DOHH2 (cell line): ENCODE measurements around the gene ZNF772.
A peak's percentile ranks its signal among the peaks of the same experiment; 100 is the strongest.
"Not testable (repeated sequence)": the region's sequence is repeated elsewhere in the genome, so short reads cannot be mapped to it uniquely, and the experiment has no call there.

Experiments used
- H3F3A ChIP-seq: fragments of 200-600 bp; sonication (generic), shearing (Covaris generic); 2 replicates; pipeline ENCODE4 v1.6.0; 2016; ENCODE audit warnings: antibody characterized with exemption, mild to moderate bottlenecking; ENCODE audit not compliant: control insufficient read depth, insufficient read depth
- H3K27ac ChIP-seq: fragments of 200-600 bp; sonication (generic); 2 replicates; pipeline ENCODE4 v1.5.1; 2014; ENCODE audit warnings: low read depth, mild to moderate bottlenecking, low read length, moderate library complexity
- H3K27me3 ChIP-seq: fragments of 200-600 bp; sonication (generic); 2 replicates; pipeline ENCODE4 v1.6.1; 2014; ENCODE audit warnings: mild to moderate bottlenecking, low read length, mixed read lengths; ENCODE audit not compliant: control insufficient read depth
- H3K36me3 ChIP-seq: fragments of 200-600 bp; sonication (generic); 2 replicates; pipeline ENCODE4 v1.6.1; 2014; ENCODE audit warnings: mild to moderate bottlenecking, low read length, moderate library complexity, mixed read lengths; ENCODE audit not compliant: control insufficient read depth
- H3K4me1 ChIP-seq: fragments of 200-600 bp; sonication (generic); 2 replicates; pipeline ENCODE4 v1.6.1; 2014; ENCODE audit warnings: mild to moderate bottlenecking, low read length, mixed read lengths; ENCODE audit not compliant: control insufficient read depth
- H3K4me2 ChIP-seq: fragments of 200-600 bp; sonication (generic); 2 replicates; pipeline ENCODE4 v1.6.0; 2014; ENCODE audit warnings: mild to moderate bottlenecking, low read length, moderate library complexity
- H3K4me3 ChIP-seq: fragments of 200-600 bp; sonication (generic); 2 replicates; pipeline ENCODE4 v1.5.1; 2014; ENCODE audit warnings: mild to moderate bottlenecking, low read length, mixed read lengths
- H3K79me2 ChIP-seq: fragments of 200-600 bp; sonication (generic); 2 replicates; pipeline ENCODE4 v1.6.1; 2014; ENCODE audit warnings: mild to moderate bottlenecking, low read length, mixed read lengths; ENCODE audit not compliant: control insufficient read depth
- H3K9me2 ChIP-seq: fragments of 200-600 bp; sonication (generic); replicated peaks from 2 replicates; pipeline ENCODE4 v1.6.1; 2014; ENCODE audit warnings: mild to moderate bottlenecking, low read length, mixed read lengths; ENCODE audit not compliant: control insufficient read depth
- H3K9me3 ChIP-seq: fragments of 200-600 bp; sonication (generic); 2 replicates; pipeline ENCODE4 v1.6.1; 2014; ENCODE audit warnings: antibody characterized with exemption, low read length, mixed read lengths; ENCODE audit not compliant: control insufficient read depth, insufficient read depth
- H4K20me1 ChIP-seq: fragments of 200-600 bp; sonication (generic); 2 replicates; pipeline ENCODE4 v1.6.0; 2014; ENCODE audit warnings: low read depth, mild to moderate bottlenecking, antibody characterized with exemption, low read length, moderate library complexity; ENCODE audit not compliant: control insufficient read depth, insufficient read depth
- CTCF ChIP-seq: fragments of 200-600 bp; sonication (generic); IDR thresholded peaks from one replicate; pipeline ENCODE4 v1.5.1; 2014; ENCODE audit warnings: antibody characterized with exemption, mild to moderate bottlenecking, low read depth, low read length; ENCODE audit not compliant: poor library complexity, severe bottlenecking
- EZH2phosphoT487 ChIP-seq: fragments of 200-600 bp; sonication (generic); IDR thresholded peaks from 2 replicates; pipeline ENCODE4 v1.6.1; 2017; ENCODE audit warnings: borderline replicate concordance, mild to moderate bottlenecking, antibody characterized with exemption, low read length, moderate library complexity, mixed read lengths

ZNF772 gene

DNA sequence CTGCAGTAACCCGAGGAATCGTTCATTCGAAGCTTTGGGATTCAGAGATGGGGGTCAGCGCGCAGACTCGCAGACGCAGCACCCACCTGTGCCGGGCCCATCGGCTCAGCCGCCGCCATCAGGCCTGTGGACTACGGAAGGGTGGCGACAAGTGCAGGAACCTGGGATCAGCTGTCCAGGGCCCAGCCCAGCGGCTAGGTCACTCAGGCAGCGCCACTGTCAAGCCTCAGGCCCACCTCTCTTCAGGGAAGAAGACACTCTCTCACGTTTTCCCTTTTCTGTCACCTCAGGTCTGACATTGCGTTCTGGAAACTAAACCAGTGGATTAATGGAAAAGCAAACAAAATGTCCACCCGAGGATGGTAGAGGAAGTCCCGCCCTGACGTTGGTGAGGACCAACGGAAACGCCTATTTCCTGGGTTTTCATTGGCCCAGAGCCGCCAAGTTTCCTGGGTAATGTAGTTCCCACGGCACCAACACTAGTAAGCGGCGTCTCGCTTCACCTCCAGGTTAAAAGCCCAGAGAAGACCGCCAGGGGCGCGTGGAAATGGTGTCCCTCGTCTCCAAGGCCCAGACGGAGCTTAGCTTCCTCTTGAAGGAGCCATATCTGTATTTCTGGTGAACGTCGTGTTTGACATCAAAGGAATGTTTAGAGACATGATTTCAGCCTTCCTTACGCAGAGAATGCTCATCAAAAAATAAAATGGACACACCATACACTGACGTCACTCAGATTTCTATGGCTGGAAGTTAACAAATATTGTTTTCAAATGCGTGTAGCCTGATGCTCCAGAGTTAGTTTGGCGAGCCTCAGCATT, at the start of gene ZNF772:
Gene ZNF772 (minus strand): TSS at position 376 of the 818 bp plus-strand sequence. CDS start 257 bp downstream, at position 119.
- peaks cover 5% of the 10 kb centered on the region for H3K36me3 ChIP-seq

GRCh38 chr19:57518021-57518420, 40.7 kb upstream of the ZNF772 start:
- not testable (repeated sequence) for H4K20me1 ChIP-seq, H3F3A ChIP-seq, H3K4me3 ChIP-seq, H3K4me2 ChIP-seq, H3K27ac ChIP-seq, H3K36me3 ChIP-seq, H3K9me2 ChIP-seq, H3K27me3 ChIP-seq, H3K79me2 ChIP-seq, H3K4me1 ChIP-seq
- peaks cover 37% of the 10 kb centered on the region; the same call in 1 of the 2 replicates for H3K9me3 ChIP-seq

More for the DNA sequence above, at the start of gene ZNF772:
- Histone ChIP-seq H3K4me3 (peak within 1 kb of the TSS; percentile 70), H4K20me1 (no peaks in the 10 kb centered on the region), H3F3A (no peaks in the 10 kb centered on the region), H3K27me3 (no peaks in the 10 kb centered on the region), H3K4me1 (0 out of 2 replicates have a peak, but pooled peaks cover 3% of the 10 kb centered on the region), H3K79me2 (no peaks in the 10 kb centered on the region), H3K9me2 (no peaks in the 10 kb centered on the region), H3K27ac (no peak within 1 kb of the TSS), H3K9me3 (peaks cover 54% of the 10 kb centered on the region), H3K4me2 (peak within 1 kb of the TSS; percentile 57)
- TF ChIP-seq EZH2phosphoT487: no peak
- peak; percentile 62 for TF ChIP-seq CTCF

GRCh38 chr19:57515255-57515654, 37.9 kb upstream of the ZNF772 start:
- Histone ChIP-seq H3K27me3 (no peaks in the 10 kb centered on the region), H3K27ac (no peak overlapping the region), H3K9me2 (no peaks in the 10 kb centered on the region), H3K79me2 (no peaks in the 10 kb centered on the region), H3K4me3 (no peak overlapping the region), H3K4me2 (no peak overlapping the region), H4K20me1 (no peaks in the 10 kb centered on the region), H3K9me3 (peaks cover 36% of the 10 kb centered on the region; the same call in 1 of the 2 replicates), H3F3A (no peaks in the 10 kb centered on the region), H3K4me1 (no peaks in the 10 kb centered on the region), H3K36me3 (no peaks in the 10 kb centered on the region)
- TF ChIP-seq EZH2phosphoT487 (no peak), CTCF (no peak)

- no peaks in the 10 kb centered on the region for H3F3A ChIP-seq
- H3K4me3 ChIP-seq: no peak overlapping the region
- H3K9me2 ChIP-seq: no peaks in the 10 kb centered on the region
- no peak overlapping the region for H3K27ac ChIP-seq
- peaks cover 33% of the 10 kb centered on the region; the same call in 1 of the 2 replicates for H3K9me3 ChIP-seq
- no peaks in the 10 kb centered on the region for H3K4me1 ChIP-seq
- H3K4me2 ChIP-seq: no peak overlapping the region
- no peak for TF ChIP-seq EZH2phosphoT487
- no peak for TF ChIP-seq CTCF
- no peaks in the 10 kb centered on the region for H3K79me2 ChIP-seq
- no peaks in the 10 kb centered on the region for H3K36me3 ChIP-seq
- H3K27me3 ChIP-seq: no peaks in the 10 kb centered on the region
- no peaks in the 10 kb centered on the region for H4K20me1 ChIP-seq
Observed at GRCh38 chr19:57512845-57513244, 35.5 kb upstream of the ZNF772 start.
